GM11168 (cell line): ENCODE measurements around the gene CALHM3.
"Not testable (repeated sequence)": the region's sequence is repeated elsewhere in the genome, so short reads cannot be mapped to it uniquely, and the experiment has no call there.

ENCODE experiments used
- in situ Hi-C: fragments of 300-500 bp; cut with MboI; formaldehyde crosslinking; loops from one replicate; pipeline ENCODE4 v1.12.0; 2022; ENCODE audit warnings: low sequenced_read_pairs; ENCODE audit not compliant: unreplicated experiment

Gene CALHM3

GRCh38 chr10:103503777-103504176 lies 24.7 kb upstream of the CALHM3 start:
- in situ Hi-C loops: not testable (repeated sequence)

- in situ Hi-C loops: no loop called here
These were observed 24.0 kb upstream of the CALHM3 start for GRCh38 chr10:103502849-103503660.

- in situ Hi-C loops: no loop called here
These were observed 22.1 kb upstream of the CALHM3 start for GRCh38 chr10:103501186-103501585.

GRCh38 chr10:103500481-103500880 lies 21.4 kb upstream of the CALHM3 start:
- in situ Hi-C loops: no loop called here

GRCh38 chr10:103499881-103500280 lies 20.8 kb upstream of the CALHM3 start:
- in situ Hi-C loops: no loop called here

DNA sequence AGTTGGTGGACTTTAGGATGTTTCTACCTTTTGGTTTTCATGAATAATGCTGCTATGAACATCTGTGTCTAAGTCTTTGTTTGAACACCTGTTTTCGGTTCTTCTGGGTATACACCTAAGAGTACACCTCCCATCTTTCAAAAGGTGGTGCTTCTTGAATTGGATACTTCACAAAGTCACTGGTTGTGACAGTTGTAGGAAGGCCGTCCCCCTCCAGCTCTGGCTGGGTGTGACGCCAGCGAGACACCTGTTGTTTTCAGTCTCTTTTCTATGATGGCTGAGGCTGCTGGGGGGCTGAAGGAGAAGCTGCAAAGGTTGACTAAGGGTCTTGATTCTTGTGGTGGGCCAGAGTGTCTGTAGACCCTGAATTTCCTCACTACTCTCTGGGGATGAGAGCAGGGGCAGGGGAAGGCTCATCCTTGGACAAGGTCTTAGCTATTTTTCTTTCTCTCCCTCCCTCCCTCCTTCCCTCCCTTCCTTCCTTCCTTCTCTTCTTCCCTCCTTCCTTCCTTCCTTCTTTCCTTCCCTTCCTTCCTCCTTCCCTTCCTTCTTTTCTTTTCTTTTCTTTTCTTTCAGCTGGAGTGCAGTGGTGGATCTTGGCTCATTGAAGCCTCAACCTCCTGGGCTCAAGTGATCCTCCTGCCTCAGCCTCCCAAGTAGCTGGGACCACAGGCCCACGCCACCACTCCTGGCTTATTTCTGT lies 20.0 kb upstream of the CALHM3 start:
- in situ Hi-C loops: no loop called here

DNA sequence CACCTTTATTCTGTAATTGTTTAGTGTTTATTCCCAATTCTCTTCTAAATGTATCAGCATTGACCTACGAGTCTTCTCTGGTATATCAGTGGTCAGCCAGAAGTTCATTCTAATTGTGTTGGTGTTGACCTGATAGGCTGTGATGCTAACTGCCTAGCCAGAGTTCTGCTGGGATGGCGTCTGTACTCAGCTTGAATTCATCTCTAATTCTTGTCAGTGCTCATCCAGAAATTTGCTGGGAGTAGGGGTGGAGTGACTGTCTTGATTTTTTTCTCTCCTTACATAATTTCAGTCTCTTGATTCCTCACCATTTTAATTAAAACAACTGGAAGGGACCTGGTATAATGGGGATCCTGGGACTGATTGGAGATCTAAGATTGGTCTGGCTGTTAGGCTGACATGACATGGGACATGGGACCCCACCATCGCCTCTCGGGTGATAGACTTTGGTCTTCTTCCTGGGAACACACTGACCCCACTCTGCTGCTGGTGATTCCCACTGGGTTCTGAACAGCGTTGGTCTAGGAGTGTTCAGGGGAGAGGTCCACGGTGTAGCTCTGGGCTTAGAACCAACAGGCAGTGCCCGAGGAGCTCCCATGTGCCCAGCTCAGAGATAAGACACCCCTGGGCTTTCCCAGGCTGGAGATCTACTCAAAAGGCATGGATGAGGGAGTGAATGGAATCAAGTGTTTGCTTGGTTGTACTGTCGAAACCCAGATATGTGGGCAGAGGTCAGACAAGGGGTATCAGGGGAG lies 18.3 kb upstream of the CALHM3 start:
- in situ Hi-C loops: no loop called here

GRCh38 chr10:103495321-103495720 lies 16.3 kb upstream of the CALHM3 start:
- in situ Hi-C loops: no loop called here

- in situ Hi-C loops: no loop called here
These were observed 15.2 kb upstream of the CALHM3 start for GRCh38 chr10:103493916-103494877.

GRCh38 chr10:103493362-103493915 lies 14.4 kb upstream of the CALHM3 start, which contains the start of gene NEURL1:
NEURL1 (plus strand) TSS chr10:103493705; CDS start chr10:103494388, 683 bp downstream.
- in situ Hi-C loops: no loop called here

DNA sequence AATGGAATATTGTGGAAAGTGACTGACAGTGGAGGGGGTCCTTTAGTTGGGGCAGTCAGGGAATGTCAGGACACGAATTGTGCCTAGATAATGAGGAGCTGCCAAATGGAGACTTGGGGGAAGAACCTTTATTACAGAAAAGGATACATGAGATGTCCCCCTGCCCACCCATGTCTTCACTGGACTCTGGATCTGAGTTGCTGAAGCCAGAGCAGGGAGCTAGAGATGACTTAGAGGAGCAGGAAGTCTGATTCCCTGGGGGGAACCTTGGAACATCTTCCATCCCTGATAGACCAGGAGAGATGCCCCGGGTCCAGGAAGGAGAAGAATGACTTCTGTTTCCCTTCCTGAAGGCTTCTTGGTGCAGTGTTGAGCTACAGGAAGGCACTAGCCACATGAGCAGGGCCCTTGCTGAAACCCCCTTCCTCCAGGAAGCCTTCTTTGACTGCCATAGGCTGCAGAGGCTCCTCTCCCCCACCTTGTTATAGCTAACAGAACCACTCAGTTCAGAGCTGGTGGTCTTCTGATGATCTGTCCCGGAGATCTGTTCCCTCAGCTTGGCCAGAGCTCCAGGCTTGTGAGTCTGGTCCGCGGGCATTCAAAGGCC lies 13.7 kb upstream of the CALHM3 start:
- in situ Hi-C loops: no loop called here

DNA sequence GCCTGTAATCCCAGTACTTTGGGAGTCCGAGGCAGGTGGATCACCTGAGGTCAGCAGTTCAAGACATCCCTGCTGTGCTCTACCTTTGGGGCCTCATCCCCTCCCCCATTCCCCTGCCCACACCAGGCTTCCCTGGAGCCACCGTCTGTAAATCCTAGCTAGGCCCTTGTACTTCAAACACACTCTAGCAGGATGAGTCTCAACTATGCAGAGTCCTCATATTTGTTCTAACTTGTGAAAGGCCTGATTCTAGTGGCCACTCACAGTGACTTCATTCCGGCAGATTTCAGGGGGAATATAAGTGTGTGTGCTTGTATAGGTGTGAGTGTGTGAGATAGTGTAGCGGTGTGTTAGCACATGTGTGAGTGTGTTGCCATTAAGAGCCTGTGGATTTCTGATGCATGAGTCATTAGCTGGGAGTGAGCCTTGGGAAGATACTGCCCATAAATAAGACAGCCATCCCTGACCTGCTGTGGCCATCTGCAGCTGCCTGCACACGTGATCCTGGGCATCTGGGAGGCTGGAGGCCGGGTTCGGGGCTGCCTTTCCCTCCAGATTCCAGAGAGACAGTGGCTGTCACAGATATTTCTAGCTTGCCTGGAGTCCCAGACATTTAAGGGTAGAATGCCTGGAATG lies 12.8 kb upstream of the CALHM3 start:
- in situ Hi-C loops: no loop called here

DNA sequence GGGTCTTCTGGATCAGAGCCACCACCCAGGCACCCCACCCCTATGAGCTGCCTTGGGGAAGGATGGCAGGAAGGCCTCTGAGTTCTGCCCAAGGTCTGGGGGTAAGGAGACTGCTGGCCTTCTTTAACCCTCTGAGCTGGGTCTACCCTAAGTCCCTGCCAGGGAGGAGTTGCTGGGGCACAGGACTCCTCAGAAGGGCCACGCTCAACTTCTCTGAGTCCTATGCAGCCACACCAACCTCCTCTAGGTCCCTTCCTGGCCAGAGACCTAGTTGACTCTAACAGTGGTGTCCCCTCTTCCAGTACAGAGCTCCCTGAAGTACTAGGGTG lies 11.9 kb upstream of the CALHM3 start:
- in situ Hi-C loops: no loop called here

DNA sequence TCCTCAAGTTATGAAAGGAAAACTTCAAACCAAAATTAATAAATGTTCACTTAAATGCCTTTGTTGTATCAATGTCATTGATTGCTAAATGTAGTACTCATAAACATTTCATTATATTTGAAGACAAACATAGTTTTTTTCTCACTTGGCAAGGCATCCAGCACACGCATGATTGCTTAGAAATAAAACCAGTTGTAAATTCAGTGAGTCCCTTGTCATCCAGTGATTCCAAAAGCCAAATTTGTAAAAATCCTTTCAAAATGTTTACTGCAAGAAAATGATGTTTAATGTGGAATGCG lies 8.3 kb upstream of the CALHM3 start:
- in situ Hi-C loops: no loop called here

GRCh38 chr10:103486635-103487409 lies 7.8 kb upstream of the CALHM3 start:
- in situ Hi-C loops: not testable (repeated sequence)

DNA sequence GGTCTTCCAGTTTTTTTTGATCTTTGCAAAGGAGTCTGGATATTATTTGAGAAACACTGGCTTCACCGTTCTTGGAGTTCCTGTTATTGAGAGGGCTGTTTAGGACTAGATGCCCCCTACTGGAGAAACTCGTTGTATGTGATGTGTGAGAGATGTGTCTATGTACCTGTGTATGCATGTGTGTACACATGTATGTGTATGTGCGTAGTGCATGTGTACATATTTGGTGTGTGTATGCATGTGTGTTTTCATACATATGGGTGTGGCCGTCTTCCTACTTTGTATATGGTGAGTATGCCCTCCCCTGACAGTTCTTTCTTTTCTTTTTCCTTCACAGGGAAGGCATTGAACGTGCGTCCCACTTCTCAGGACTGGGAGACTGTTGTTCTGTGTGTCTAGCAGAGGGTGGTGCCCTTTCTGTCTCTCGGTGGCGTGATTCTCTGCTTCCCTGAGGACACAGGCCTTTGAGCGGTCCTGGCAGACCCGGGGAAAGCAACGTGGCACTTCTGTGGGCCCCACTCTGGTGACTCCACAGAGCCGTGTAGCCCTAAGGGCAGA lies 3.0 kb upstream of the CALHM3 start:
- in situ Hi-C loops: loop anchor here (5.0 kb wide), 1 partner anchor 65 kb away; no protein-coding TSS in a partner anchor

- in situ Hi-C loops: loop anchor here (5.0 kb wide), 1 partner anchor 63 kb away; no protein-coding TSS in a partner anchor
These were observed 1.5 kb upstream of the CALHM3 start for GRCh38 chr10:103480521-103480920.

- in situ Hi-C loops: no loop called here
These were observed 369 bp downstream of the CALHM3 start for GRCh38 chr10:103478671-103479070.
